ENCODE data around the gene CDON. TPM values are rescaled to one million over a fixed set of nuclear protein-coding genes. Genes with fewer than 3 reads are reported as not detected.

Gene CDON
- total RNA-seq, 2 donors from 2014 or later, result 17.6 to 21.9 TPM

DNA sequence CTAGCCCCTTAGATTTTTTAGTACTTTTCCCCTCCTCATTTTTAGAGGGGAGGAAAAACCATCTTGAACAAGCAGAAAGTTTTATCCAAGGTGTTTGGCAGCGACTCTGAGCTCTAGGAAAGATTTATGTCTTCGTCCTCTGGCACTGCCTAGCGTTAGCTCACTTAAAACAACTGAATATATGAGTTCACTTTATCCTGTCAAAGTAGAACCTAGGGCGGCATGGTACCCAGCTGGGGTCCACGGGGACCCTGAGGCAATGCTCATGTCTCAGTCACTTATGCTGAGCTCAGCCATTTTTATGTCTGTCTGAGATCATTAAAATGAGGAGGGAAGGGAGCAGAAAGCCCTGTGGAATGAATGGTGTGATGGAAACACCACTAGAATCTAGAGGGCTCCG, 131.0 kb downstream of the CDON start:
- Histone ChIP-seq H3K4me1 (no peaks in the 10 kb centered on the region), H3K36me3 (no peaks in the 10 kb centered on the region), H3K9me3 (no peaks in the 10 kb centered on the region), H3K4me3 (no peak overlapping the region), H3K27ac (no peak overlapping the region), H3K27me3 (no peaks in the 10 kb centered on the region)
- DNase-seq (ENCODE audit: low spot score), result peak; percentile 7
- TF ChIP-seq, protein P1, sequence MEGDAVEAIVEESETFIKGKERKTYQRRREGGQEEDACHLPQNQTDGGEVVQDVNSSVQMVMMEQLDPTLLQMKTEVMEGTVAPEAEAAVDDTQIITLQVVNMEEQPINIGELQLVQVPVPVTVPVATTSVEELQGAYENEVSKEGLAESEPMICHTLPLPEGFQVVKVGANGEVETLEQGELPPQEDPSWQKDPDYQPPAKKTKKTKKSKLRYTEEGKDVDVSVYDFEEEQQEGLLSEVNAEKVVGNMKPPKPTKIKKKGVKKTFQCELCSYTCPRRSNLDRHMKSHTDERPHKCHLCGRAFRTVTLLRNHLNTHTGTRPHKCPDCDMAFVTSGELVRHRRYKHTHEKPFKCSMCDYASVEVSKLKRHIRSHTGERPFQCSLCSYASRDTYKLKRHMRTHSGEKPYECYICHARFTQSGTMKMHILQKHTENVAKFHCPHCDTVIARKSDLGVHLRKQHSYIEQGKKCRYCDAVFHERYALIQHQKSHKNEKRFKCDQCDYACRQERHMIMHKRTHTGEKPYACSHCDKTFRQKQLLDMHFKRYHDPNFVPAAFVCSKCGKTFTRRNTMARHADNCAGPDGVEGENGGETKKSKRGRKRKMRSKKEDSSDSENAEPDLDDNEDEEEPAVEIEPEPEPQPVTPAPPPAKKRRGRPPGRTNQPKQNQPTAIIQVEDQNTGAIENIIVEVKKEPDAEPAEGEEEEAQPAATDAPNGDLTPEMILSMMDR (IDR thresholded peaks at IDR 0.05), result no peak

DNA sequence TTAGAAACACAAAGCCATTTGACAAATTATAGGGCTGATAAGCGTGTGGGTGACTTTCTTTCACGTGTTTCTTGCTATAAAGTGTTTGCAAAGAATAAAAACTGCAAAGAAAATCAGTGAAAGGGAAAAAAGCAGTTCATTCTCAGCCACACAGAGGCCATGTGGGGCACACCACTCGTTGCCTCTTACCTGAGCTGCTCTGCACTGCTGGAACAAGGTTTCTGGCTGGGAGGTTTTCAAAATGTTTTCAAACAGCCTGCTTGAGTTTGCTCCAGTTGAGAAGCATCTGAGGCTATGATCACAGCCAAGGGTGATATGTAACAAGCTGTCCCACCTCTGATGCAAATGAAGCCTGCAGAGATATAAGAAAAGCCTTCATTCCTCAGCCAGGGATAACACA, 131.6 kb downstream of the CDON start:
- no peak for DNase-seq (ENCODE audit: low spot score)
- H3K27me3 ChIP-seq, result no peaks in the 10 kb centered on the region
- no peak overlapping the region for H3K27ac ChIP-seq
- TF ChIP-seq, protein P1 (IDR thresholded peaks at IDR 0.05), result no peak
- no peaks in the 10 kb centered on the region for H3K36me3 ChIP-seq
- no peaks in the 10 kb centered on the region for H3K9me3 ChIP-seq
- no peak overlapping the region for H3K4me3 ChIP-seq
- H3K4me1 ChIP-seq, result no peaks in the 10 kb centered on the region

DNA sequence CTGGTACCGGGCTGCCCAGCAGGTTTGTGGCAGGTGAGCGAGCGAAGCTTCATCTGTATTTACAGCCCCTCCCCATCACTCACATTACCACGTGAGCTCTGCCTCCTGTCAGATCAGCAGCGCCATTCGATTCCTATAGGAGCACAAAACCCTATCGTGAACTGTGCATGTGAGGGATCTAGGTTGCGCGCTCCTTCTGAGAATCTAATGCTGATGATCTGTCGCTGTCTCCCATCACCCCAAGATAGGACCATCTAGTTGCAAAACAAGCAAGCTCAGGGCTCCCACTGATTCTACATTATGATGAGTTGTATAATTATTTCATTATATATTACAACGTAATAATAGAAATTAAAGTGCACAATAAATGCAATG, 132.6 kb downstream of the CDON start:
- no peaks in the 10 kb centered on the region for H3K36me3 ChIP-seq
- H3K4me3 ChIP-seq, result no peak overlapping the region
- TF ChIP-seq, protein P1 (IDR thresholded peaks at IDR 0.05), result no peak
- no peaks in the 10 kb centered on the region for H3K27me3 ChIP-seq
- no peaks in the 10 kb centered on the region for H3K9me3 ChIP-seq
- no peaks in the 10 kb centered on the region for H3K4me1 ChIP-seq
- no peak for DNase-seq (ENCODE audit: low spot score)
- no peak overlapping the region for H3K27ac ChIP-seq

DNA sequence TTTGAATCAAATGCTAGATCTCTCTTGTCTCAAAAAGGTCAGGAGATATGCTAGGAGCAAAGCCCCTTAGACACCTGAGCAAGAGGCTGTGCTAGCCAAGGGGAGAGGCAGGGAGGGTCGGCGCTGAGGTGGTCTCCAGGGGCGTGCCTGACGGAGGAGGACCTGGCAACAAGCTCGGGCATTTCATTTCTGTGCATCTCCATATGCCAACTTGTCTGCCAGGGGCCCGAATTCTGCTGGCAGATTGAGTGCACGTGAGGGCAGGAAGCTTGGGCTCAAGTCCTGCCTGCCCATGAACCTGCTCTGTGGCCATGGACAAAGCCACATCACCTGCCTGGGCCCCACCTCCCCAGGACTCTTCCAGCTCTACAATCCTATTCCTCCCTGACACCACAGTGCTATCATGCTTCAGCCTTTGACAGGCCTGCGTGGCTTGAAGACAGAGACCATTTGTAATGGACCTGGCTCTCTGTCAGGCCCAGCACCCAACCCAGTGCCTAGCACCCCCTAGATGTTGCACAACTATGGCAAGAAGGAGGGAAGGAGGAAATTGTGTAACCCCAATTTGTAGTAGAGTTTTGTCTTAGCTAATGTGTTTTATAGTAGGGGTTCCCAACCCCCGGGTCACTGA, 133.1 kb downstream of the CDON start:
- H3K27ac ChIP-seq, result no peak overlapping the region
- DNase-seq (ENCODE audit: low spot score), result no peak
- H3K4me1 ChIP-seq, result no peaks in the 10 kb centered on the region
- TF ChIP-seq, protein P1 (IDR thresholded peaks at IDR 0.05), result no peak
- no peak overlapping the region for H3K4me3 ChIP-seq
- H3K36me3 ChIP-seq, result no peaks in the 10 kb centered on the region
- H3K9me3 ChIP-seq, result no peaks in the 10 kb centered on the region
- H3K27me3 ChIP-seq, result no peaks in the 10 kb centered on the region

DNA sequence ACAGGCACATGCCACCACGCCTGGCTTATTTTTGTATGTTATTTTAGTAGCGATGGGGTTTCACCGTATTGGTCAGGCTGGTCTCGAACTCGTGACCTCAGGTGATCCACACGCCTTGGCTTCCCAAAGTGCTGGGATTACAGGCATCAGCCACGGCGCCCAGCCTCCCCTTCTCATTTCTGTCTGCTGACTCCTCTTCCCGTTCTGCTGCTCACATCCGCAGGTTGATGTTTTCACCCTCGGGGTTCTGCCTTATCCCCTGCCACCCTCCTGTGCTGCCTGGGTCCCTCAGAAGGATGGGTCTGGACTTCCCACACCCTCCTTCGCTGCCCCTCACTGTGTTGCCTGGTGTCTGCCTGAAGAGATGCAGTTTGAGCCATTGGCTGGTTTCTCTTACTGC, 136.0 kb downstream of the CDON start:
- Histone ChIP-seq H3K27ac (no peak overlapping the region), H3K36me3 (no peaks in the 10 kb centered on the region), H3K9me3 (no peaks in the 10 kb centered on the region), H3K4me1 (no peaks in the 10 kb centered on the region), H3K27me3 (no peaks in the 10 kb centered on the region), H3K4me3 (no peak overlapping the region)
- peak; percentile 32 for DNase-seq (ENCODE audit: low spot score)
- TF ChIP-seq, protein P1 (IDR thresholded peaks at IDR 0.05), result no peak

DNA sequence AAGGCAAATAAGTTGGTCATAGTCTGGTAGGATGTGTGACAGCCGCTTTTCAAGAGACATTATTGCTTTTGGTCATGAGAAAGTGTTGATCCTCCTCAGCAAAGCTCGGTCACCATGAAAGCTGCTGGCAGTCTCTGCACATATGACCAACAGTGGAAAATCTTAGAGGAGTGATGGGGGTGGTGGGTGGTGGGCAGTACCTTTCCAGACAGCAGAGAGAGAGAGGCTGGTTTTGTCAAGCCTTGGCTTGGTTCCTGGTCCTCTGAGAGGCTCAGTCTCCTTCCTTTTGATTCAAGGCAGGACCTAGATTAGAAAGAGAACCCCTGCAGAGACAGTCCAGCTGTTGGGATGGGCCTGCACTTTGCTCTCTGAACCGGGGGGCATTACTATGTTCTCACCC, 136.9 kb downstream of the CDON start:
- Histone ChIP-seq H3K9me3 (no peaks in the 10 kb centered on the region), H3K4me3 (no peak overlapping the region), H3K36me3 (no peaks in the 10 kb centered on the region), H3K4me1 (no peaks in the 10 kb centered on the region), H3K27ac (no peak overlapping the region), H3K27me3 (no peaks in the 10 kb centered on the region)
- DNase-seq (ENCODE audit: low spot score), result no peak
- TF ChIP-seq, protein P1 (IDR thresholded peaks at IDR 0.05), result no peak

Data from right atrium auricular region (tissue), 2 donors.